ENCODE measurements around the gene GLUL.

- TF ChIP-seq POLR2A (IDR thresholded peaks at IDR 0.05) (no peak), CTCF (IDR thresholded peaks at IDR 0.05) (no peak)
Measured at GRCh38 chr1:182359645-182360044, 31.9 kb downstream of the GLUL start.
